Caco-2 (cell line): ENCODE results near the gene SIAH3. TPM values are rescaled to one million over a fixed set of nuclear protein-coding genes. Genes with fewer than 3 reads are reported as not detected.

ENCODE experiments used
- BruUV-seq: library from RNA; stranded (reverse); fragments of 400-500 nt; replicated peaks from 2 replicates; lab custom pipeline; 2021; lab: Mats Ljungman, UMichigan
- CTCF ChIA-PET: fragments of 300-600 bp; sonication (Branson Sonifier 250); formaldehyde crosslinking; loops from one replicate; lab custom pipeline; 2022; ENCODE audit warnings: antibody characterized with exemption; lab: Charles Lee
- POLR2A ChIA-PET: fragments of 300-600 bp; sonication (Branson Sonifier 250); formaldehyde crosslinking; loops from one replicate; lab custom pipeline; 2022; ENCODE audit warnings: antibody characterized with exemption; lab: Charles Lee
- DNase-seq, 2 experiments: peaks; one replicate each; pipeline versions ENCODE4 v3.0.0 to v3.0.0-alpha.2; 2020 to 2022
- H3K27me3 ChIP-seq: replicated peaks from 2 replicates; pipeline ENCODE4 v1.6.0; 2011; ENCODE audit warnings: low read length; ENCODE audit not compliant: control insufficient read depth, insufficient read depth
- H3K36me3 ChIP-seq: 2 replicates; pipeline ENCODE4 v1.5.1; 2011; ENCODE audit warnings: low read length; ENCODE audit not compliant: control insufficient read depth, insufficient read depth
- H3K4me1 ChIP-seq: fragments of 250-450 bp; sonication (Bioruptor Pico); 2 replicates; pipeline ENCODE4 v1.5.1; 2020; ENCODE audit warnings: mild to moderate bottlenecking
- H3K4me3 ChIP-seq: 2 replicates; pipeline ENCODE4 v1.5.1; 2011; ENCODE audit warnings: low read depth, mild to moderate bottlenecking, control low read depth, low read length
- H3K9me3 ChIP-seq: fragments of 250-450 bp; sonication (Bioruptor Pico); 2 replicates; pipeline ENCODE4 v1.5.1; 2020; ENCODE audit warnings: mild to moderate bottlenecking, moderate library complexity
- H3K27ac Mint-ChIP-seq: one replicate; pipeline ENCODE4 v1.8.0; 2022; ENCODE audit warnings: mixed read lengths; ENCODE audit not compliant: unreplicated experiment
- H3K27me3 Mint-ChIP-seq: one replicate; pipeline ENCODE4 v1.8.0; 2022; ENCODE audit warnings: mixed read lengths; ENCODE audit not compliant: insufficient read depth, unreplicated experiment
- H3K36me3 Mint-ChIP-seq: one replicate; pipeline ENCODE4 v1.8.0; 2022; ENCODE audit warnings: mild to moderate bottlenecking, mixed read lengths; ENCODE audit not compliant: insufficient read depth, unreplicated experiment
- H3K4me1 Mint-ChIP-seq: one replicate; pipeline ENCODE4 v1.8.0; 2022; ENCODE audit warnings: low read depth, mixed read lengths; ENCODE audit not compliant: unreplicated experiment
- H3K4me3 Mint-ChIP-seq: one replicate; pipeline ENCODE4 v1.8.0; 2022; ENCODE audit warnings: mild to moderate bottlenecking, moderate library complexity, mixed read lengths; ENCODE audit not compliant: unreplicated experiment
- H3K9me3 Mint-ChIP-seq: one replicate; pipeline ENCODE4 v1.8.0; 2022; ENCODE audit warnings: mixed read lengths; ENCODE audit not compliant: unreplicated experiment
- intact Hi-C: fragments of 100-400 bp; cut with micrococcal nuclease; formaldehyde crosslinking; loops from one replicate; pipeline ENCODE4 v1.10.0; 2022; ENCODE audit not compliant: unreplicated experiment
- total RNA-seq: library from RNA; stranded (reverse); gene quantifications from 2 replicates; pipeline ENCODE4 v1.2.3, GENCODE V29; 2022
- TF ChIP-seq, protein P1 (sequence below), 2 experiments: fragments of 200-600 bp in 1 of 2; IDR thresholded peaks; 1 replicate in 1 of 2; 2 replicates in 1 of 2; pipeline versions ENCODE4 v1.5.1 to v1.8.0; 2011 to 2022; ENCODE audit warnings: antibody characterized with exemption in 1 of 2, control low read depth in 1 of 2, inconsistent platforms in 1 of 2, low read depth in 1 of 2, low read length in 1 of 2, mild to moderate bottlenecking in 1 of 2, moderate library complexity in 1 of 2; ENCODE audit not compliant: insufficient read depth in 1 of 2, severe bottlenecking in 1 of 2, unreplicated experiment in 1 of 2

Gene SIAH3
- total RNA-seq, 1 experiment from 2014 or later = not detected

DNA sequence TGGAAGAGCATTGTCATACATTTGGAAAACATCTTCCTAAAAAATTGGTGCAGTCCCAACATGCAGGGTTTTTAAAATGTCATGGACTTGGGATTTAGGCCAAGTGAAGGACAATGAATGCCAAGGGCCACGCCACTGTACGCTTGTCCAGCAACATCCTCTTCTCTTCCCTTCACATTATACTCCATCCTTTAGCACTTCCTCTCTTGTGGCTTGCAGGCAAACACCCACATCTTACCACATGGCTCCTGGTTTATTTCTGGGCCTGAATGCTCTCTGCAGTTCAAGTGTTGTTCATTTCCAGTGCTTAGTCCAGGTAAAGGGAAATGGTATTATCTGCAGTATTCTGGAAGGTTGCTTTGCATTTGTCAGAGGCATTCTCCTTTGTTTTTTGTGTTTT is 104.5 kb downstream of the SIAH3 start:
- no peaks in the 10 kb centered on the region for H3K9me3 ChIP-seq
- H3K4me3 ChIP-seq = no peak overlapping the region
- ChIA-PET CTCF (no interaction called here), POLR2A (no interaction called here)
- no peaks in the 10 kb centered on the region for H3K27me3 ChIP-seq
- no peaks in the 10 kb centered on the region for H3K4me1 ChIP-seq
- Mint-ChIP-seq H3K27me3 (no peaks in the 10 kb centered on the region), H3K36me3 (no peaks in the 10 kb centered on the region), H3K27ac (no peak overlapping the region), H3K4me1 (peaks cover 11% of the 10 kb centered on the region), H3K9me3 (peaks cover 2% of the 10 kb centered on the region), H3K4me3 (no peak overlapping the region)
- intact Hi-C loops = no loop called here
- BruUV-seq = no TSS peak
- TF ChIP-seq, protein P1, sequence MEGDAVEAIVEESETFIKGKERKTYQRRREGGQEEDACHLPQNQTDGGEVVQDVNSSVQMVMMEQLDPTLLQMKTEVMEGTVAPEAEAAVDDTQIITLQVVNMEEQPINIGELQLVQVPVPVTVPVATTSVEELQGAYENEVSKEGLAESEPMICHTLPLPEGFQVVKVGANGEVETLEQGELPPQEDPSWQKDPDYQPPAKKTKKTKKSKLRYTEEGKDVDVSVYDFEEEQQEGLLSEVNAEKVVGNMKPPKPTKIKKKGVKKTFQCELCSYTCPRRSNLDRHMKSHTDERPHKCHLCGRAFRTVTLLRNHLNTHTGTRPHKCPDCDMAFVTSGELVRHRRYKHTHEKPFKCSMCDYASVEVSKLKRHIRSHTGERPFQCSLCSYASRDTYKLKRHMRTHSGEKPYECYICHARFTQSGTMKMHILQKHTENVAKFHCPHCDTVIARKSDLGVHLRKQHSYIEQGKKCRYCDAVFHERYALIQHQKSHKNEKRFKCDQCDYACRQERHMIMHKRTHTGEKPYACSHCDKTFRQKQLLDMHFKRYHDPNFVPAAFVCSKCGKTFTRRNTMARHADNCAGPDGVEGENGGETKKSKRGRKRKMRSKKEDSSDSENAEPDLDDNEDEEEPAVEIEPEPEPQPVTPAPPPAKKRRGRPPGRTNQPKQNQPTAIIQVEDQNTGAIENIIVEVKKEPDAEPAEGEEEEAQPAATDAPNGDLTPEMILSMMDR (IDR thresholded peaks at IDR 0.05; ENCODE audit: insufficient read depth in 1 of 2, low read depth in 1 of 2, low read length in 1 of 2, severe bottlenecking in 1 of 2, unreplicated experiment in 1 of 2) = no peak
- H3K36me3 ChIP-seq = no peaks in the 10 kb centered on the region
- DNase-seq = no peak

DNA sequence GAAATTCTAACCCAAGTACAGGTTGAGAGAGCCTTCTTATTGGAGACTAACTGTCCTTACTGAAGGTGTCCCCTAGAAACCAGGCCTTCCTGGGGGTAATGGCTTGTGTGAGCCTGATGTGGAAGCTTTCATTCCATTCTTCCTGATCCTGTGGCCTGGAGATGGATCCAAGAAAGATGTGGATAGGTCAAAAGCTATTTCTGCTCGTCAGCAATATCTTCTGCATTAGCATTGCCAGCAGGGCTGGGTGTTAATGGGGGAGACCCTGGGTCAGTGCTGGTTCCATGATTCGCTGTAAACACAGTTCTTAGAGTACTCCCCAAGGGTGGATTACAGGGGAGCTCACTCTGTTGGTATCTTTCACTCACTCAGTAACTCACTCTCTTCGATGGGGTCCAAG is 106.6 kb downstream of the SIAH3 start:
- H3K27ac Mint-ChIP-seq = no peak overlapping the region
- no peaks in the 10 kb centered on the region for H3K4me1 ChIP-seq
- no peak overlapping the region for H3K4me3 Mint-ChIP-seq
- H3K9me3 ChIP-seq = no peaks in the 10 kb centered on the region
- DNase-seq = no peak
- peaks cover 2% of the 10 kb centered on the region for H3K4me1 Mint-ChIP-seq
- no peaks in the 10 kb centered on the region for H3K27me3 ChIP-seq
- H3K9me3 Mint-ChIP-seq = no peaks in the 10 kb centered on the region
- POLR2A ChIA-PET = no interaction called here
- H3K27me3 Mint-ChIP-seq = no peaks in the 10 kb centered on the region
- TF ChIP-seq, protein P1 (IDR thresholded peaks at IDR 0.05; ENCODE audit: insufficient read depth in 1 of 2, low read depth in 1 of 2, low read length in 1 of 2, severe bottlenecking in 1 of 2, unreplicated experiment in 1 of 2) = no peak
- H3K36me3 ChIP-seq = no peaks in the 10 kb centered on the region
- intact Hi-C loops = no loop called here
- CTCF ChIA-PET = no interaction called here
- H3K36me3 Mint-ChIP-seq = no peaks in the 10 kb centered on the region
- BruUV-seq = no TSS peak
- no peak overlapping the region for H3K4me3 ChIP-seq

DNA sequence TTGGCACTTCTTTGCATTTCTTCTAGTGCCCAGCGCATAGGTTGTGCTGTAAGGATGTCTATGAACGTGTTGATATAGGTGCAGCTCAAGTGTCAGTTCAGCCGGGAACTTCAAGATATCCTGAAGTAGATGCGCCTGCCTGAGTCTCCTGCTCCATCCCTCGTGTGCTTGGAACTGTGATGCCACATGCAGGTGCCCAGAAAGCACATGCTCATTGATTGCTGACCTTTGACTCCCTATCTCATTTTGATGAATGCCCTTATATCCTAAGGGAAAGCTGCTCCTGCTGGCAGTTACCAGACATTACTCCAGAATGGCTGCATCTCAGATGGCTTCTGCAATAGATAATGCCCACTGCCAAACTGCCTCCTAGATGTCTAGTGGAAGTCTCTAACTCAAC is 108.6 kb downstream of the SIAH3 start:
- H3K4me3 Mint-ChIP-seq = no peak overlapping the region
- POLR2A ChIA-PET = no interaction called here
- Histone ChIP-seq H3K9me3 (no peaks in the 10 kb centered on the region), H3K36me3 (no peaks in the 10 kb centered on the region), H3K4me3 (no peak overlapping the region), H3K27me3 (no peaks in the 10 kb centered on the region), H3K4me1 (no peaks in the 10 kb centered on the region)
- no peaks in the 10 kb centered on the region for H3K4me1 Mint-ChIP-seq
- CTCF ChIA-PET = no interaction called here
- TF ChIP-seq, protein P1 (IDR thresholded peaks at IDR 0.05; ENCODE audit: insufficient read depth in 1 of 2, low read depth in 1 of 2, low read length in 1 of 2, severe bottlenecking in 1 of 2, unreplicated experiment in 1 of 2) = no peak
- no peak for DNase-seq
- H3K27me3 Mint-ChIP-seq = no peaks in the 10 kb centered on the region
- no TSS peak for BruUV-seq
- no peaks in the 10 kb centered on the region for H3K36me3 Mint-ChIP-seq
- H3K9me3 Mint-ChIP-seq = no peaks in the 10 kb centered on the region
- intact Hi-C loops = no loop called here
- no peak overlapping the region for H3K27ac Mint-ChIP-seq
